ENCODE measurements around the gene AUTS2. TPM values are rescaled to one million over a fixed set of nuclear protein-coding genes. Genes with fewer than 3 reads are reported as not detected.

Gene AUTS2
- total RNA-seq, 1 donor from 2014 or later: 125 TPM

GRCh38 chr7:70706698-70707097, 1108.4 kb downstream of the AUTS2 start:
- DNase-seq (ENCODE audit: low spot score, unreplicated experiment): no peak
- Mint-ChIP-seq H3K27ac (no peak overlapping the region), H3K4me3 (ENCODE audit: low read depth) (no peak overlapping the region), H3K4me1 (ENCODE audit: low read depth) (peaks cover 37% of the 10 kb centered on the region), H3K9me3 (ENCODE audit: low read depth) (no peaks in the 10 kb centered on the region), H3K36me3 (ENCODE audit: insufficient read depth) (peaks cover 15% of the 10 kb centered on the region), H3K27me3 (peaks cover 54% of the 10 kb centered on the region)
- no peak for TF ChIP-seq CTCF (IDR thresholded peaks at IDR 0.05; ENCODE audit: unreplicated experiment)

- Mint-ChIP-seq H3K4me1 (ENCODE audit: low read depth) (peaks cover 37% of the 10 kb centered on the region), H3K27ac (no peak overlapping the region), H3K27me3 (peaks cover 59% of the 10 kb centered on the region), H3K9me3 (ENCODE audit: low read depth) (no peaks in the 10 kb centered on the region), H3K4me3 (ENCODE audit: low read depth) (no peak overlapping the region), H3K36me3 (ENCODE audit: insufficient read depth) (peaks cover 15% of the 10 kb centered on the region)
- no peak for DNase-seq (ENCODE audit: low spot score, unreplicated experiment)
- TF ChIP-seq CTCF (IDR thresholded peaks at IDR 0.05; ENCODE audit: unreplicated experiment): no peak
Measured at GRCh38 chr7:70707823-70708243, 1109.6 kb downstream of the AUTS2 start.

- no peak for TF ChIP-seq CTCF (IDR thresholded peaks at IDR 0.05; ENCODE audit: unreplicated experiment)
- H3K36me3 Mint-ChIP-seq (ENCODE audit: insufficient read depth): peaks cover 27% of the 10 kb centered on the region
- peaks cover 23% of the 10 kb centered on the region for H3K4me1 Mint-ChIP-seq (ENCODE audit: low read depth)
- H3K4me3 Mint-ChIP-seq (ENCODE audit: low read depth): no peak overlapping the region
- peaks cover 5% of the 10 kb centered on the region for H3K9me3 Mint-ChIP-seq (ENCODE audit: low read depth)
- H3K27me3 Mint-ChIP-seq: peaks cover 56% of the 10 kb centered on the region
- DNase-seq (ENCODE audit: low spot score, unreplicated experiment): no peak
- no peak overlapping the region for H3K27ac Mint-ChIP-seq
Measured at GRCh38 chr7:70710011-70710480, 1111.8 kb downstream of the AUTS2 start.

GRCh38 chr7:70710651-70711050, 1112.4 kb downstream of the AUTS2 start:
- peaks cover 56% of the 10 kb centered on the region for H3K27me3 Mint-ChIP-seq
- H3K36me3 Mint-ChIP-seq (ENCODE audit: insufficient read depth): peaks cover 28% of the 10 kb centered on the region
- peaks cover 5% of the 10 kb centered on the region for H3K9me3 Mint-ChIP-seq (ENCODE audit: low read depth)
- no peak for TF ChIP-seq CTCF (IDR thresholded peaks at IDR 0.05; ENCODE audit: unreplicated experiment)
- H3K27ac Mint-ChIP-seq: no peak overlapping the region
- no peak for DNase-seq (ENCODE audit: low spot score, unreplicated experiment)
- peaks cover 18% of the 10 kb centered on the region for H3K4me1 Mint-ChIP-seq (ENCODE audit: low read depth)
- H3K4me3 Mint-ChIP-seq (ENCODE audit: low read depth): no peak overlapping the region

GRCh38 chr7:70711452-70711851, 1113.2 kb downstream of the AUTS2 start:
- Mint-ChIP-seq H3K27me3 (peaks cover 51% of the 10 kb centered on the region), H3K9me3 (ENCODE audit: low read depth) (peaks cover 5% of the 10 kb centered on the region), H3K27ac (no peak overlapping the region), H3K4me3 (ENCODE audit: low read depth) (no peak overlapping the region), H3K36me3 (ENCODE audit: insufficient read depth) (peaks cover 24% of the 10 kb centered on the region), H3K4me1 (ENCODE audit: low read depth) (peaks cover 18% of the 10 kb centered on the region)
- no peak for DNase-seq (ENCODE audit: low spot score, unreplicated experiment)
- no peak for TF ChIP-seq CTCF (IDR thresholded peaks at IDR 0.05; ENCODE audit: unreplicated experiment)
